A172 (cell line): ENCODE data around the gene PAQR3. TPM values are rescaled to one million over a fixed set of nuclear protein-coding genes. Genes with fewer than 3 reads are reported as not detected.
"Not testable (repeated sequence)": the region's sequence is repeated elsewhere in the genome, so short reads cannot be mapped to it uniquely, and the experiment has no call there.

Experiments used
- DNase-seq: peaks from one replicate; pipeline ENCODE4 v3.0.0-alpha.2; 2015; ENCODE audit warnings: low spot score
- total RNA-seq: library from RNA; depleted of rRNA; stranded (reverse); fragments of >200 nt; shearing (Covaris generic); gene quantifications from 2 replicates; pipeline ENCODE4 v1.2.3, GENCODE V29; 2014

The PAQR3 gene
- total RNA-seq, 1 experiment from 2014 or later, result 33.0 TPM

DNA sequence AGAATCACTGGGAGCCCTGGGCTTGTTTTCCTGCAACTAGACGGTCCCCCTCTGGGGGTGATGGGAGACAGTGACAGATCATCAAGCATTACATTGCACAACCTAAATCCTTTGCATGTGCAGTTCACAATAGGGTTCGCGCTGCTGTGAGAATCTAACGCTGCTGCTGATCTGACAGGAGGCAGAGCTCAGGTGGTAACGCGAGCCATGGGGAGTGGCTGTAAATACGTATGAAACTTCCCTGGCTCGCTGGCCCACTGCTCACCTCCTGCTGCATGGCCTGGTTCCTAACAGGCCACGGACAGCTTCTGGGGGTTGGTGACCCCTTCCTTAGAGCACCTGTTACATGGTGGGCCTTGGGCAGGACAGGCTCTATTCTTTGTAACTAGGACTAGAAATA, 10.4 kb downstream of the PAQR3 start:
- DNase-seq, result no peak

- DNase-seq, result no peak
These were observed 12.4 kb downstream of the PAQR3 start for GRCh38 chr4:78926826-78927225.

DNA sequence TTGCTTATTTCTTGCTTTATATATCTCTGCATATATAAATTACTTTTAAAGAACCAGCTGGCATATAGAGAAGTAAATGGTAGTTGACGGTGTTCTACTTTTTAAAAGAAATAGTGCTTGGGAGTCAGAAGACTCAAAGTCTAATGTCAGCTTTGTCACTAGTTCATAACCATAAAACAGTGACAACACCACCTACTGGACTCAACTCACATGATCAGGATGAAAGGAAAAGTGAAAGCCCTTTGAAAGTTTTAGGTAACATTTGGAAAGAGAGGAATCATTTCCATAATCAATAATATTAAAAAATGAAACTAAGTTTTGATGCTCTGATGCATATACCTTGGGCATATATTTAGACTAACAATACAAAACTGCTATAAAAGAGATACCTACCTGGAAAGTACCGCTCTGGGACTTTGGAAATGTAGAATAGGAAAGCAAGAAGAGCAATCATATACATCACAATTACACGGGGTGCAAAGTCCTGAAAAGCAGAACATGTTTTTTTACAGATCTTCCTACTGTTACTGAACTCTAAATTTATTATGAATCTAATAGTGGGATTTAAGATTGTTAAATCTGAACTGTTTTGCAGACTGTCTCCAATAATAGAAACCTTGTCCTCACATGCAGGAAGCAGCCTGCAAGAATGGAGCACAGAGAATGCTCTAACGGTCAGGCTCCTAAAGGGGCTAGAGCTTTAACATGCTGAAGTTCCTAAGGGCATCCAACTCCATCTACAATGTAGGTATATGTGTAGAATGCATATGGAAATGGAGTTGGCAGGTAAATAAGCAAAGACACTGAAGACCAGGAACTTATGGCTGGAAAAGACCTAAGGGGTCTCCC, 15.6 kb downstream of the PAQR3 start:
- no peak for DNase-seq

- DNase-seq, result no peak
These were observed 17.0 kb downstream of the PAQR3 start for GRCh38 chr4:78922207-78922606.

GRCh38 chr4:78910612-78911011, 28.6 kb downstream of the PAQR3 start:
- no peak for DNase-seq

DNA sequence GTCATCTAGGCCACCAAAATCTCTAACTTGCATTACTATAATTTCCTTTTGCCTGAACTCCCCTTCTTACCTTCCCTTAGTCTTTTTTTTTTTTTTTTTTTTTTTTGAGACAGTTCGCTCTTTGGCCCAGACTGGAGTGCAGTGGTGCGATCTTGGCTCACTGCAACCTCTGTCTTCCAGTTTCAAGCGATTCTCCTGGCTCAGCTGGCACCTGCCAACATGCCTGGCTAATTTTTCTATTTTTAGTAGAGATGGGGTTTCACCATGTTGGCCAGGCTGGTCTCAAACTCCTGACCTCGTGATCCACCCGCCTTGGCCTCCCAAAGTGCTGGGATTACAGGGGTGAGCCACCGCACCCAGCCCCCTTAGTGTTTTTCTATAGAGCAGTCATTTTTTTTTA, 30.3 kb downstream of the PAQR3 start:
- not testable (repeated sequence) for DNase-seq

GRCh38 chr4:78907638-78908037, 31.6 kb downstream of the PAQR3 start:
- no peak for DNase-seq

DNA sequence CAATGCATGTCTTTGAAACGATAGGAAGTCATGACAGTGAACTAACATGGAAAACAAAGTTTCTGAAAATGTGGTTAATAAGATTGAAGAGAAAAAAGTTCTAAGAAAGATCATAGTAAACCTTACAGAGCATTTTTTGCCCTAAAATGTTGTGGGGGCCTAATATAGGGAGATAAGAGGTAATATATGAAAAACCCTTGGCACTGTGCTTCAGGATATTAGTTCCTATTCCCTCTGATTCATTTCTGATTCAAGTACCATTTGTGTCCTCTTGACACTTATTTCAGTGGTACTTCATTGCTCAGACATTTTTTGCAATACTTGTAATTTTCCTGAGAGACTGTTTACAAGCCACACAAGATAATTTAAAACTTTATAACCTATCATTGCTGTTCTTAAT, 35.1 kb downstream of the PAQR3 start:
- DNase-seq, result no peak

DNA sequence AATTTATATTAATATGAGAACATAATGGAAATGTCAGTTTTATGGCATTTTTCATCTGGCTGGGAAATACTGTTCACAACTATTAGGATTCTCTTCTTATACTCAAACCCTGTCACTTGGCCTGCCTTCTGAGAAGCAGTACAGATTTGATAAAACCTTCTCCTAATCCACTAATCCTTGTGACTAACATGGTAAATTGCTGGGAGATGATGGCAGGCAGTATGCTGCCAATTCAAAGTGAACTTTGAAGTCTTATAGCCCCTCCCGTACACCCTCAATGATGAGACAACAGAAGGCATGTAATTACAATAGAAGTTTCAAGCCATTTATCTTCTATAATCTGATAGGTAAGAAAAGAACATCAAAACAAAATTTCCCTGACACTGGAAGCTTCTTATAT, 36.9 kb downstream of the PAQR3 start:
- no peak for DNase-seq

DNA sequence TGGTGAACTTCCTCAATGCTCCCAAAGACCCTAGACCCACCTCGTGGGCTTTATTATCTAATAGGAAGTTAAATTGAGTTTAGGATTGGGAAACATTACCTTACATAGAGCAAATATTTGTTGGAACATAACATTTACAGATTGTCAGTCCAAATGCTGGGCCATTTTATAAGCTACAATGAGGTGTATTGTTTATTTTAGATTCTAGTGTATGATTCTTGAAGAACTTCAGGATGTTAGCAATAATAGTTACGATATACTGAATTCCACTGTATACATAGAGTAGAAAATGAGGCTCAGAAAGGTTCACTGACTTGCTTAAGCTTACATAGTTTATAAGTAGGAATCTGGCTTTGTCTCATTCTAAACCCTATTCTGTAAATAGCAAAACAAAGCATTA, 37.4 kb downstream of the PAQR3 start:
- DNase-seq, result no peak

- no peak for DNase-seq
These were observed 39.9 kb downstream of the PAQR3 start for GRCh38 chr4:78899302-78899701.

- no peak for DNase-seq
These were observed 49.3 kb downstream of the PAQR3 start for GRCh38 chr4:78889955-78890354.

GRCh38 chr4:78885598-78885997, 53.6 kb downstream of the PAQR3 start:
- no peak for DNase-seq

DNA sequence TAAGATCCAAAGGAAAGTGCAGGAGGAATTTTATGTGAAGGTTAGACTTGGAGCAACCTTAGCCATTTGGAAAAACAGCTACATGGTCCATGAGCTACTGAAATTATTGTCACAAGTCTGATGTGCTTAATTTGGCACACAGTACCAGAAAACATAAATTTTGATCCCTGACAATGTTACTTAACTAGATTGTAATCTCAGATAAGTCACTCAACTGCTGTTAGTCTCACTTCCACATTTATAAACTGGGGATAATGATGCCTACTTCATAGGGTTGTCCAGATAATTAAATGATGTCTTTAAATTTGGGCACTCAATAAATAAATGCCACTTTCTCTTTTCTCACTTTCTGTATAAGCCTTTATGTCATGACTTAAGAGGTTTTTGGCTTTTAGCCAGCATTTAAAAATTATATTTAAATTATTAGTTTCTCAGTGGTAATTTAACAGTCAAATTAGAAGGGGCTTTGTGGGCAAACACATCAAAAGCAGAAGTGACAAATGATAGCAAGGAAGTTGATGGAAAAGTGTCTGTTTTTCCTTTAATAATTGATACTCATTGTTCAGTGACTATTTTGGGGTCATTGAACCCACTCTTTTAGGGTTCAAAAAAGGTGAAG, 58.3 kb downstream of the PAQR3 start:
- DNase-seq, result no peak

GRCh38 chr4:78878031-78878430, 61.2 kb downstream of the PAQR3 start:
- no peak for DNase-seq

DNA sequence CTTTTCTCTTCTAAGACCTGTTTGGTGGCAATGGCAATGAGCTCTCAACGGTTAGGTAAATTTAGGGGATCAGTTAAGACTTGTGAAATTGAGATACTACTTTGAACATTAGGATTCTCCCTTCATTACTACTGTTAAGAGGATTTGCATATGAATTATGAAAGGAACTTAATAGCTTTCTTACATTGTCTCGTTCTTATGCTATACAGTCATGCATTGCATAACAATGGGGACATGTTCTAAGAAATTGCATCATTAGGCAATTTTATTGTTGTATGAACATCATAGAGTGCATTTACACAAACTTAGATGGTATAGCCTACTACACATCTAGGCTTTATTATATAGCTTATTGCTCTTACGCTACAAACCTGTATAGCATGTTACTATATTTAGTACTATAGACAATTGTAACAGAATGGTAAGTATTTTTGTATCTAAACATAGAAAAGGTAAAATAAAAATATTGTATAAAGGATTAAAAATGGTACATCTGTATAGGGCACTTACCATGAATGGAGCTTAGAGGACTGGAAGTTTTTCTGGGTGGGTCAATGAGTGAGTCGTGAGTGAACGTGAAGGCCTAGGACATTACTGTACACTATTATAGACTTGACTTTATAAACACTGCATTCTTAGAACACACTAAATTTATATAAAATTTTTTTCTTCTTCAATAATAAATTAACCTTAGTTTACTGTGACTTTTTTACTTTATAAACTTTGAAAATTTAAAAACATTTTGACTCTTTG, 62.5 kb downstream of the PAQR3 start:
- DNase-seq, result no peak

DNA sequence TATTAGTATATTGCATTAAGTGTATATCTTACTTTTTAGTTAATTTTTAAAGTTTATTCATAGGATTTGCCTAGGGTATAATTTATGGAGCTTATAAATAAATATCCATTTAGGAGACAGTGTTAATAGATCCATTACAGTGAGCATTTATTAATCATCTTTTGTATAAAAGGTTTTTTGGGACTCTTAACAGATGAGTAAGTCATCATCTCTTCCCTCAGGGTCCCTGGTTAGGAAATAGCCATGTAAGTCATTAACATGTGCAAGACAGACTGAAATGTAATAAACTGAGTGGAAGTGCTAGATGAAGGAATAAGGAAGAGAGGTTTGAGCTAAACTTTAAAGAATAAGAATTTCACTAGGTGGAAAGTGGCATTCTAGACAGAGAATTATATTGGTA, 69.2 kb downstream of the PAQR3 start:
- no peak for DNase-seq

DNA sequence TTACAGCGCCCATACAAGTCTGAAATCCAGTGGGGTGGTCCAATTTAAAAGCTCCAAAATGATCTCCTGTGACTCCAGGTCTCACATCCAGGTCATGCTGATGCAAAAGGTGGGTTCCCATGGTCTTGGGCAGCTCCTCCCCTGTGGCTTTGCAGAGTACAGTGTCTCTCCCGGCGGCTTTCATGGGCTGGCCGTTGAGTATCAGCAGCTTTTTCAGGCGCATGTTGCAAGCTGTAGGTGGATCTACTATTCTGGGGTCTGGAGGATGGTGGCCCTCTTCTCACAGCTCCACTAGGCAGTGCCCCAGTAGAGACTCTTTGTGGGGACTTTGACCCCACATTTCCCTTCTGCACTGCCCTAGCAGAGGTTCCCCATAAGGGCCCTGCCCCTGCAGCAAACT, 70.5 kb downstream of the PAQR3 start:
- not testable (repeated sequence) for DNase-seq

- no peak for DNase-seq
These were observed 73.8 kb downstream of the PAQR3 start for GRCh38 chr4:78865451-78865850.

DNA sequence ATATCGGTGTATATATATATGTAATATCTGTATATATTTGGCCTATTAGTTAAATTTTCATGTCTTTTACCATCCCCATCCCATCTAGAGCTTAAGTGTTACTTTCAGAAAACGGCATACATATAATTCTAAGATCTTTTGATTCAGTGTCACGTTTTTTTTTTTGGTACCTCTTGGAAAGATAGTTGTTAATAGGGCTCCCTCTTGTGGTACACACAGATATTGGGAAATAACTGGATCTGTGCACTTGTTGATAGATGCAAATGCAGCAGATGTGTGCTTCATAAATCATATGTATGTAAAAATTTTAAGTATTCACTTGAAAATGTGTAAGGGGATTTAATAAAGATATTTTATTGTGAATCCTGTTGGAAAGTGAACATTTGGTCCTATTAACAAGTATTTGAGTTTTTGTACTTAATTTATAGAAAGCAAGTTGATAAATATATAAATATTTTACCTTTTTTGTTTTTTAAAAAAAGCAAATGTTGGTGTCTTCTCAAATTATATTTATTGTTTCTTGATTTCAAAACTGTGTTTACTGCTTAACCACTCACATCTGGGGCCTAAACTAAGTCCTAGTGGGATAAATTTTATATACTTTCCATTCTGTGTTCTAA, 74.7 kb downstream of the PAQR3 start:
- peak; percentile 53 for DNase-seq

- DNase-seq, result no peak
These were observed 75.2 kb downstream of the PAQR3 start for GRCh38 chr4:78863991-78864390.

- DNase-seq, result no peak
These were observed 75.9 kb downstream of the PAQR3 start for GRCh38 chr4:78863254-78863869.
